Cardiac ventricle fibroblast (primary cell): ENCODE measurements around the gene ACTR8. TPM values are rescaled to one million over a fixed set of nuclear protein-coding genes. Genes with fewer than 3 reads are reported as not detected.

Experiments used
- total RNA-seq: library from RNA; depleted of rRNA; stranded (reverse); fragments of >200 nt; gene quantifications from 2 replicates; pipeline ENCODE4 v1.2.3, GENCODE V29; 2015

Gene ACTR8
- total RNA-seq: 22.8 and 26.4 TPM in 2 replicates

GRCh38 chr3:53881691-53882593 lies at the start of gene ACTR8:
ACTR8 (minus strand) TSS chr3:53882152; CDS start chr3:53882101, 51 bp downstream.

GRCh38 chr3:53891497-53892285 lies 9.7 kb upstream of the ACTR8 start, which contains the start of gene SELENOK:
SELENOK (minus strand) TSS chr3:53891859.

GRCh38 chr3:53846134-53846850 lies 35.7 kb downstream of the ACTR8 start, which contains the start of the genes CHDH and IL17RB:
CHDH (minus strand) TSS chr3:53846419; CDS start chr3:53824008, 22,411 bp downstream.
IL17RB (plus strand) TSS chr3:53846568; CDS start chr3:53846589, 21 bp downstream.

Other genes starting within 250 kb of the ACTR8 start
- gene CHDH, start 35.7 kb downstream of the ACTR8 start, total RNA-seq: 0.62 and 0.68 TPM in 2 replicates
- gene IL17RB, start 35.6 kb downstream of the ACTR8 start, total RNA-seq: not detected in 2 replicates
- gene SELENOK, start 9.7 kb upstream of the ACTR8 start, total RNA-seq: 21.4 and 25.1 TPM in 2 replicates
- 2.6 TPM in 2 replicates for gene CACNA2D3, start 240.4 kb upstream of the ACTR8 start, total RNA-seq